Left lung (tissue), 14 donors: ENCODE data around the gene METTL1. TPM values are rescaled to one million over a fixed set of nuclear protein-coding genes. Genes with fewer than 3 reads are reported as not detected.
"Not testable (repeated sequence)": the region's sequence is repeated elsewhere in the genome, so short reads cannot be mapped to it uniquely, and the experiment has no call there.

Experiments used
- ATAC-seq: fragments of 200-7000 bp; cut with Tn5 transposase; one replicate; pipeline ENCODE4 v1.9.1; 2020; ENCODE audit warnings: moderate library complexity
- DNase-seq, 4 donors: peaks; one replicate each; pipeline ENCODE4 v3.0.0-alpha.2; 2013 to 2020
- H3K27ac ChIP-seq, 2 donors: fragments of 200-600 bp; sonication (generic) in 1 of 2; one replicate each; pipeline versions ENCODE4 v1.5.0 to v1.8.0; 2020 to 2021
- H3K27me3 ChIP-seq, 2 donors: fragments of 200-600 bp; sonication (generic) in 1 of 2; one replicate each; pipeline versions ENCODE4 v1.5.0 to v1.8.0; 2020 to 2021
- H3K36me3 ChIP-seq, 2 donors: fragments of 200-600 bp; sonication (generic) in 1 of 2; one replicate each; pipeline versions ENCODE4 v1.5.0 to v1.8.0; 2020 to 2021
- H3K4me1 ChIP-seq, 2 donors: fragments of 200-600 bp; one replicate each; pipeline ENCODE4 v1.8.0; 2021
- H3K4me3 ChIP-seq, 2 donors: fragments of 200-600 bp; sonication (generic) in 1 of 2; one replicate each; pipeline versions ENCODE4 v1.5.0 to v1.8.0; 2020 to 2021; ENCODE audit warnings: mild to moderate bottlenecking in 1 of 2
- H3K9me3 ChIP-seq, 2 donors: fragments of 200-600 bp; sonication (generic) in 1 of 2; one replicate each; pipeline versions ENCODE4 v1.5.0 to v1.8.0; 2020 to 2021
- intact Hi-C, 2 donors: fragments of 100-400 bp; cut with DNase I; formaldehyde crosslinking; loops; one replicate each; pipeline versions ENCODE4 v1.11.2 to v1.14.2; 2022
- long read RNA-seq, 12 donors: library from polyadenylated mRNA in 2 of 12; unstranded in 2 of 12; transcript quantifications; one replicate each; pipeline ENCODE4 v2.0.0 and lab custom pipeline, GENCODE V29; 2019 to 2026
- polyA plus RNA-seq, 6 donors: library from polyadenylated mRNA; unstranded; fragments of 120-200 nt; gene quantifications; one replicate each; pipeline ENCODE4 v1.2.1, GENCODE V29; 2013; ENCODE audit not compliant: insufficient read length in 6 of 6
- total RNA-seq, 2 donors: library from RNA; stranded (reverse); fragmentation: NEBNext Ultra II Directional; extraction: Animal tissue kit (Norgen Biotek cat#: 25700); gene quantifications; one replicate each; pipeline ENCODE4 v1.2.1, GENCODE V29; 2021
- TF ChIP-seq, protein P1 (sequence below), 2 donors: fragments of 200-600 bp; sonication (generic) in 1 of 2; IDR thresholded peaks; one replicate each; pipeline versions ENCODE4 v1.5.0 to v1.8.0; 2021; ENCODE audit warnings: antibody characterized with exemption in 2 of 2
- donor health status: DM: no; HTN: yes; CAD: no.
- donor health status: DM: no; HTN: no; CAD: no.

The METTL1 gene
- total RNA-seq (10 to 100 TPM; 17.3 to 39.2 TPM), polyA plus RNA-seq (10 to 100 TPM; 26.3 to 40.2 (median 30.6) TPM)
- long read RNA-seq, donor 1, transcript METTL1-202 (6 exons, 2,066 nt) = major isoform, 12 of 13 reads
- long read RNA-seq, donor 1, partial matches to known transcripts = 0 of 13 reads
- long read RNA-seq, donor 1, other reads (novel, unspliced or antisense) = 0 of 13 reads
- long read RNA-seq, donor 2, transcript METTL1-202 (6 exons, 2,066 nt) = major isoform, 5 of 6 reads
- long read RNA-seq, donor 2, partial matches to known transcripts = 0 of 6 reads
- long read RNA-seq, donor 2, other reads (novel, unspliced or antisense) = 0 of 6 reads
- long read RNA-seq, donor 3, partial matches to known transcripts = 0 of 4 reads
- long read RNA-seq, donor 3, other reads (novel, unspliced or antisense) = 0 of 4 reads
- long read RNA-seq, donor 4, transcript METTL1-202 (6 exons, 2,066 nt) = major isoform, 8 of 10 reads
- long read RNA-seq, donor 4, partial matches to known transcripts = 1 of 10 reads
- long read RNA-seq, donor 4, other reads (novel, unspliced or antisense) = 1 of 10 reads
- long read RNA-seq, donor 5, partial matches to known transcripts = 0 of 4 reads
- long read RNA-seq, donor 5, other reads (novel, unspliced or antisense) = 0 of 4 reads
- long read RNA-seq, donor 6, partial matches to known transcripts = 0 of 1 reads
- long read RNA-seq, donor 6, other reads (novel, unspliced or antisense) = 0 of 1 reads
- long read RNA-seq, donor 7, partial matches to known transcripts = 0 of 3 reads
- long read RNA-seq, donor 7, other reads (novel, unspliced or antisense) = 0 of 3 reads
- long read RNA-seq, donor 8, transcript METTL1-202 (6 exons, 2,066 nt) = major isoform, 8 of 11 reads
- long read RNA-seq, donor 8, partial matches to known transcripts = 0 of 11 reads
- long read RNA-seq, donor 8, other reads (novel, unspliced or antisense) = 0 of 11 reads
- long read RNA-seq, donor 9 = 0 reads
- long read RNA-seq, donor 10, transcript METTL1-202 (6 exons, 2,066 nt) = major isoform, 33 of 41 reads
- long read RNA-seq, donor 10, partial matches to known transcripts = 1 of 41 reads
- long read RNA-seq, donor 10, other reads (novel, unspliced or antisense) = 7 of 41 reads
- long read RNA-seq, donor 11, partial matches to known transcripts = 0 of 3 reads
- long read RNA-seq, donor 11, other reads (novel, unspliced or antisense) = 0 of 3 reads
- long read RNA-seq, donor 12, partial matches to known transcripts = 0 of 5 reads
- long read RNA-seq, donor 12, other reads (novel, unspliced or antisense) = 0 of 5 reads

DNA sequence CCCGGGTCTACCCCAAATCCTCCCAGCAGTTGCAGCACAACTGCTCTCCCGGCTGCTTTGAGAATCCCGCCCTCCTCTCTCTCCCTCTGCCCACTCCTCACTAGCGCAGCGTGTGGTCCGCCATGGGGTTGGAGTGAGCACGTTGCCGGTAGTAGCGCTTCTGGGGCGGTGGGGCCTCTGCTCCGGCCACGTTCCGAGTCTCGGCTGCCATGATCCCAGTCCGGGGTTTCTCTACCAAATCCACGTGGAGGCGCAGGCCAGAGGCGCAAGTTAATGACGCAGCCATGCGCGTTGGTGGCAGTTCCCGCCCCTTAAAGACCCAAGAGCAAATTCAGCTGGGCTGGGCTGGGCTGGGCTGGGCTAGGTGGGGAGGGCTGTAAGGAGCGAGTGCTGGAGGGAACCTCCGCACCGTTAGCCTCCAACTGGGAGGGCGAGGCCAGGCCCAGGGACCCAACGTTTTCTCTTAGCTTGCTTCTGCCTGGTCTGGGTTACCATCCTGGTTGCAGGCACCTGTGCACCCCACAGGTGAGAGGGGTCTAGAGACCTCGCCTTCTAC lies at the start of gene METTL1:
TSS of gene METTL1 (minus strand) at position 233 of the 556 bp plus-strand sequence. CDS start at position 211, 22 bp downstream.
- H3K4me1 ChIP-seq = peaks cover 9 to 50% of the 10 kb centered on the region in 2 donors
- peaks cover 0 to 28% of the 10 kb centered on the region in 2 donors for H3K36me3 ChIP-seq
- H3K27ac ChIP-seq = peak within 1 kb of the TSS; percentile 88 to 92
- DNase-seq (peak; percentile 95 to 98 (median 96)), ATAC-seq (peak; percentile 95)
- H3K4me3 ChIP-seq = peak within 1 kb of the TSS; percentile 76 to 79
- TF ChIP-seq, protein P1, sequence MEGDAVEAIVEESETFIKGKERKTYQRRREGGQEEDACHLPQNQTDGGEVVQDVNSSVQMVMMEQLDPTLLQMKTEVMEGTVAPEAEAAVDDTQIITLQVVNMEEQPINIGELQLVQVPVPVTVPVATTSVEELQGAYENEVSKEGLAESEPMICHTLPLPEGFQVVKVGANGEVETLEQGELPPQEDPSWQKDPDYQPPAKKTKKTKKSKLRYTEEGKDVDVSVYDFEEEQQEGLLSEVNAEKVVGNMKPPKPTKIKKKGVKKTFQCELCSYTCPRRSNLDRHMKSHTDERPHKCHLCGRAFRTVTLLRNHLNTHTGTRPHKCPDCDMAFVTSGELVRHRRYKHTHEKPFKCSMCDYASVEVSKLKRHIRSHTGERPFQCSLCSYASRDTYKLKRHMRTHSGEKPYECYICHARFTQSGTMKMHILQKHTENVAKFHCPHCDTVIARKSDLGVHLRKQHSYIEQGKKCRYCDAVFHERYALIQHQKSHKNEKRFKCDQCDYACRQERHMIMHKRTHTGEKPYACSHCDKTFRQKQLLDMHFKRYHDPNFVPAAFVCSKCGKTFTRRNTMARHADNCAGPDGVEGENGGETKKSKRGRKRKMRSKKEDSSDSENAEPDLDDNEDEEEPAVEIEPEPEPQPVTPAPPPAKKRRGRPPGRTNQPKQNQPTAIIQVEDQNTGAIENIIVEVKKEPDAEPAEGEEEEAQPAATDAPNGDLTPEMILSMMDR (IDR thresholded peaks at IDR 0.05) = no peak
- H3K27me3 ChIP-seq = peaks cover 0 to 9% of the 10 kb centered on the region in 2 donors
- intact Hi-C loops = no loop called here
- no peaks in the 10 kb centered on the region for H3K9me3 ChIP-seq

DNA sequence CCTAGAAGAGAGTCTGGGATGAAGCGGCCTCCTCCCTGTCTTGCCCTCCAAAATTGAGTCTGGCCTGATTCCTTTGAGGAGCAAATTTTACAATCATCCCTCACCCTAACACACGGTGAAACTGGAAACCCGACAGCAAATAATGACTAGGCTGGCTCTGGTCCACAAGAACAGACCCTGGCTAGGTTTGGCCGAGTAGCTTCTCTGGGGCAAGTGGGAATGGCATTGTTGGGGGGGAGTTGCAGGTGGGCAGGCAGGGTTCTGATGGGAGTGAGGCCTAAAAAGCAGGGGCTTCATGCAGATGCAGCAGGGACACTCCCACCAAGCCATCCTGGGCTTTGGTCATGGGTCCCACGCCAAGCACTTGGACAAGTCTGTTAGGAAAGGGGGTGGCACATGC lies 49.1 kb upstream of the METTL1 start:
- not testable (repeated sequence) for H3K9me3 ChIP-seq, H3K27me3 ChIP-seq, H3K4me3 ChIP-seq, ATAC-seq, DNase-seq
- peaks cover 15 to 60% of the 10 kb centered on the region in 2 donors for H3K4me1 ChIP-seq
- intact Hi-C loops = loop anchor here in 1 of 2 donors (10.0 kb wide), 1 partner anchor 74 kb away; no protein-coding TSS in a partner anchor
- H3K27ac ChIP-seq = peak overlapping the region in 1 of 2 donors; percentile 69
- peaks cover 10 to 79% of the 10 kb centered on the region in 2 donors for H3K36me3 ChIP-seq

DNA sequence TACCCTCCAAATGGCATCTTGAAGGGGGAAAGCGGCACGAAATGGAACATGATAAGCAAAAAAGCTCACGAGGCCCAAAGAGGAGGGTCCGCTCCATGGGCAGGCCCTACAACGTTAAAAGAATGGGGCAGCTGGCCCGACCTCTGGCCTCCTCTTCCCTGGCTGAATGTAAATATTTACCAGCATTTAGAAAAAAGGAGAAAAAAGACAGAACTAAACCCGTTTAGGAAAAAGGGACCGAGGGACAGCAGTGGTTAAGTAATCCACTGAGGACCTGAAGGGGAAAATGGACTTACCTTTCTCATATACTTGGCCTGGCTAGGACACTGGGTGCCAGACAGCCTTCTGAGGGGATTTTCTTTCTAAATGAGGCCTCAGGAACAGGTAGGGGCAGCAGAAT lies 48.2 kb upstream of the METTL1 start:
- peak overlapping the region; percentile 13 to 38 for H3K27ac ChIP-seq
- not testable (repeated sequence) for H3K9me3 ChIP-seq, H3K4me3 ChIP-seq, DNase-seq, ATAC-seq, H3K27me3 ChIP-seq
- H3K4me1 ChIP-seq = peaks cover 15 to 69% of the 10 kb centered on the region in 2 donors
- H3K36me3 ChIP-seq = peaks cover 8 to 70% of the 10 kb centered on the region in 2 donors
- intact Hi-C loops = loop anchor here in 1 of 2 donors (10.0 kb wide), 1 partner anchor 75 kb away; no protein-coding TSS in a partner anchor

DNA sequence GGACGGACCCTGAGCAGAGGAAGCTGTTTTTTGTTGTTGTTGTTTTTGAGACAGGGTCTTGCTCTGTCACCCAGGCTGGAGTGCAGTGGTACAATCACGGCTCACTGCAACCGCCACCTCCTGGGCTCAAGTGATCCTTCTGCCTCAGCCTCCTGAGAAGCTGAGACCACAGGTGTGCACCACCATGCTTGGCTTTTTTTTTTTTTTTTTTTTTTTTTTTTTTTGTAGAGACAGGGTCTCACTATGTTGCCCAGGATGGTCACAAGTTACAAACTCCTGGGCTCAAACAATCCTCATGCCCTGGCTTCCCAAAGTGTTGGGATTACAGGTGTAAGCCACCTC lies 46.1 kb upstream of the METTL1 start:
- intact Hi-C loops, H3K4me3 ChIP-seq, H3K27me3 ChIP-seq, H3K9me3 ChIP-seq, DNase-seq, ATAC-seq: not testable (repeated sequence)
- Histone ChIP-seq H3K4me1 (peaks cover 15 to 61% of the 10 kb centered on the region in 2 donors), H3K27ac (peak overlapping the region in 1 of 2 donors; percentile 73), H3K36me3 (peaks cover 0 to 52% of the 10 kb centered on the region in 2 donors)

DNA sequence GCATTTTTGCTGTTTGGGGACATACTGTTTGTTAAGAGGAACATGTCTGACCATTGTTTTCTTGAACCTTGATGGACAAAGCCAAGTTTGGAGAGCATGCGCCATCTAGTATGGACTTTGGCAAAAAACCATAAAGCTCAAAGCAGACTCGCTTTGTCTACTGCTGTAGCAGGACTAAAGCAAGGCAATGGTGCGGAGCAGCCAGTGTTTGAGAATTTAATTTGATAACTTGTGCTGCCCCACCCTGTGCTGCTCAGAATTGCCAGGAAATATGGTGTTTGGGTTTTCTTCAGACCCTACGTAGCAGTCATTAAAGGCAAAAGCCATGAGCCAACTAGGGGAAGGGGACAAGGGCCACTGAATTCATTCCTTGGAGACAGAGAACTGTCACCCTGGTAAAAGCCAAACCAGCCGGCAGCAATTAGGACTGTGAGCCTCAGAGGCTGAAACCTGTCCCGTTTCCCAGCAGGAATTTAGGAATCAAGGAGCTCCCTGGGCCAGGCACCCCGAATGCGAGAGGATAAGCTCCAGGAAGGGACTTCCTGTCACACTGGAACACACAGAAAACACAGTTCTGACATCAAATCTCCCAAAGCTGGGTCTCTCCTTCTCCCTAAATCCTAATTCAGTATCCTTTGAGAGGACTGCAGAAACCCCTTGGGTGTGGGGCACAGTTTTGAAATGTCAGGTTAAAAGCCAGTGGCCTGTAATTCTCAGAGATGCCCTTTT lies 45.5 kb upstream of the METTL1 start:
- intact Hi-C loops = no loop called here
- no peaks in the 10 kb centered on the region for H3K9me3 ChIP-seq
- H3K36me3 ChIP-seq = peaks cover 0 to 52% of the 10 kb centered on the region in 2 donors
- no peak overlapping the region for H3K4me3 ChIP-seq
- DNase-seq (no peak), ATAC-seq (no peak)
- H3K27ac ChIP-seq = peak overlapping the region; percentile 53 to 73
- TF ChIP-seq, protein P1 (IDR thresholded peaks at IDR 0.05) = no peak
- peaks cover 15 to 56% of the 10 kb centered on the region in 2 donors for H3K4me1 ChIP-seq
- no peaks in the 10 kb centered on the region for H3K27me3 ChIP-seq
